H9 (cell line): ENCODE data around the gene MSLN. TPM values are rescaled to one million over a fixed set of nuclear protein-coding genes. Genes with fewer than 3 reads are reported as not detected.

Experiments
- DNase-seq: peaks from one replicate; pipeline ENCODE4 v3.0.0-alpha.2; 2017
- H2AFZ ChIP-seq: one replicate; pipeline ENCODE4 v1.6.1; 2013; ENCODE audit warnings: mild to moderate bottlenecking, low read length, control low read depth, moderate library complexity
- H2AK5ac ChIP-seq: 2 replicates; pipeline ENCODE4 v1.6.1; 2013; ENCODE audit warnings: low read length, control low read depth, mixed read lengths; ENCODE audit not compliant: insufficient read length
- H2BK120ac ChIP-seq: one replicate; pipeline ENCODE4 v1.6.1; 2013; ENCODE audit warnings: low read depth, mild to moderate bottlenecking, low read length, control low read depth, inconsistent platforms; ENCODE audit not compliant: poor library complexity, severe bottlenecking
- H2BK12ac ChIP-seq: 2 replicates; pipeline ENCODE4 v1.6.1; 2013; ENCODE audit warnings: low read length, control low read depth, mixed read lengths, low read depth; ENCODE audit not compliant: insufficient read length
- H2BK15ac ChIP-seq: 2 replicates; pipeline ENCODE4 v1.6.1; 2013; ENCODE audit warnings: low read depth, low read length, control low read depth
- H2BK20ac ChIP-seq: one replicate; pipeline ENCODE4 v1.6.1; 2013; ENCODE audit warnings: low read depth, mild to moderate bottlenecking, low read length, control low read depth, inconsistent platforms; ENCODE audit not compliant: poor library complexity, severe bottlenecking
- H2BK5ac ChIP-seq: 2 replicates; pipeline ENCODE4 v1.6.1; 2013; ENCODE audit warnings: low read length, control low read depth, mixed read lengths; ENCODE audit not compliant: insufficient read length
- H3K14ac ChIP-seq: 2 replicates; pipeline ENCODE4 v1.6.1; 2013; ENCODE audit warnings: low read length, control low read depth; ENCODE audit not compliant: insufficient read depth
- H3K18ac ChIP-seq: 2 replicates; pipeline ENCODE4 v1.6.1; 2013; ENCODE audit warnings: low read depth, mild to moderate bottlenecking, mixed read lengths, low read length, control low read depth; ENCODE audit not compliant: insufficient read length
- H3K23ac ChIP-seq: 2 replicates; pipeline ENCODE4 v1.6.1; 2013; ENCODE audit warnings: low read length, control low read depth, mixed read lengths, low read depth; ENCODE audit not compliant: insufficient read length
- H3K23me2 ChIP-seq: 2 replicates; pipeline ENCODE4 v1.6.1; 2013; ENCODE audit warnings: low read depth, mild to moderate bottlenecking, mixed read lengths, low read length, control low read depth; ENCODE audit not compliant: insufficient read length, poor library complexity, severe bottlenecking
- H3K27ac ChIP-seq: 2 replicates; pipeline ENCODE4 v1.5.1; 2013; ENCODE audit warnings: low read length, control low read depth, mixed read lengths, low read depth; ENCODE audit not compliant: insufficient read length
- H3K27me3 ChIP-seq: 2 replicates; pipeline ENCODE4 v1.6.1; 2013; ENCODE audit warnings: low read length, control low read depth, inconsistent platforms; ENCODE audit not compliant: insufficient read depth
- H3K4ac ChIP-seq: 2 replicates; pipeline ENCODE4 v1.6.1; 2013; ENCODE audit warnings: low read depth, mild to moderate bottlenecking, control low read depth, inconsistent platforms, low read length, moderate library complexity
- H3K4me1 ChIP-seq: 2 replicates; pipeline ENCODE4 v1.6.1; 2013; ENCODE audit warnings: low read length, control low read depth, inconsistent platforms; ENCODE audit not compliant: insufficient read depth
- H3K4me2 ChIP-seq: 2 replicates; pipeline ENCODE4 v1.6.1; 2013; ENCODE audit warnings: low read length, control low read depth, mixed read lengths; ENCODE audit not compliant: insufficient read length, insufficient read depth
- H3K56ac ChIP-seq: 2 replicates; pipeline ENCODE4 v1.6.1; 2013; ENCODE audit warnings: low read depth, mild to moderate bottlenecking, mixed read lengths, low read length, control low read depth; ENCODE audit not compliant: insufficient read length
- H3K79me1 ChIP-seq: 2 replicates; pipeline ENCODE4 v1.6.1; 2013; ENCODE audit warnings: low read depth, mild to moderate bottlenecking, moderate library complexity, low read length, control low read depth, inconsistent platforms; ENCODE audit not compliant: insufficient read depth, poor library complexity, severe bottlenecking
- H3K79me2 ChIP-seq: 2 replicates; pipeline ENCODE4 v1.6.1; 2013; ENCODE audit warnings: low read length, control low read depth, inconsistent platforms; ENCODE audit not compliant: insufficient read depth
- H3K9ac ChIP-seq: 2 replicates; pipeline ENCODE4 v1.6.1; 2013; ENCODE audit warnings: low read length, control low read depth, mixed read lengths; ENCODE audit not compliant: insufficient read length; ENCODE audit errors: extremely low read depth
- H3K9me3 ChIP-seq: one replicate; pipeline ENCODE4 v1.6.1; 2013; ENCODE audit warnings: low read depth, low read length, inconsistent platforms; ENCODE audit not compliant: control insufficient read depth
- H3T11ph ChIP-seq: one replicate; pipeline ENCODE4 v1.6.1; 2013; ENCODE audit warnings: mild to moderate bottlenecking, low read length, control low read depth, inconsistent platforms
- H4K20me1 ChIP-seq: one replicate; pipeline ENCODE4 v1.6.1; 2013; ENCODE audit not compliant: control insufficient read depth, insufficient read length, insufficient read depth
- H4K5ac ChIP-seq: 2 replicates; pipeline ENCODE4 v1.6.1; 2013; ENCODE audit warnings: low read depth, mild to moderate bottlenecking, mixed read lengths, low read length, control low read depth; ENCODE audit not compliant: insufficient read length
- H4K8ac ChIP-seq: replicated peaks from 2 replicates; pipeline ENCODE4 v1.6.1; 2013; ENCODE audit warnings: low read length, control low read depth, mixed read lengths, low read depth; ENCODE audit not compliant: insufficient read length
- H4K91ac ChIP-seq: 2 replicates; pipeline ENCODE4 v1.6.1; 2013; ENCODE audit warnings: low read depth, mild to moderate bottlenecking, moderate library complexity, mixed read lengths, low read length, control low read depth; ENCODE audit not compliant: insufficient read length
- H3K27ac Mint-ChIP-seq, 3 experiments: 2 replicates in 2 of 3; 3 replicates in 1 of 3; pipeline ENCODE4 v1.8.0; 2020 to 2021; ENCODE audit warnings: mixed read lengths in 3 of 3, mild to moderate bottlenecking in 1 of 3, moderate library complexity in 1 of 3
- H3K27me3 Mint-ChIP-seq: 2 replicates; pipeline ENCODE4 v1.8.0; 2021; ENCODE audit warnings: low read depth, mild to moderate bottlenecking, moderate library complexity, mixed read lengths
- H3K36me3 Mint-ChIP-seq, 3 experiments: 2 replicates in 2 of 3; 3 replicates in 1 of 3; pipeline ENCODE4 v1.8.0; 2020 to 2021; ENCODE audit warnings: low read depth in 3 of 3, mixed read lengths in 3 of 3; ENCODE audit not compliant: insufficient read depth in 1 of 3
- H3K4me1 Mint-ChIP-seq, 2 experiments: 2 replicates each; pipeline ENCODE4 v1.8.0; 2020; ENCODE audit warnings: mixed read lengths in 2 of 2
- H3K4me3 Mint-ChIP-seq, 2 experiments: 2 replicates in 1 of 2; 3 replicates in 1 of 2; pipeline ENCODE4 v1.8.0; 2020 to 2021; ENCODE audit warnings: mild to moderate bottlenecking in 2 of 2, mixed read lengths in 2 of 2, moderate library complexity in 1 of 2
- H3K9me3 Mint-ChIP-seq, 2 experiments: 2 replicates in 1 of 2; 3 replicates in 1 of 2; pipeline ENCODE4 v1.8.0; 2020; ENCODE audit warnings: mild to moderate bottlenecking in 2 of 2, mixed read lengths in 2 of 2, moderate library complexity in 1 of 2
- CTCF ChIP-seq: fragments of 200-600 bp; sonication (generic); conservative IDR thresholded peaks from 3 replicates; pipeline ENCODE4 v1.8.0; 2021; ENCODE audit warnings: antibody characterized with exemption, mild to moderate bottlenecking
- whole genome bisulfite sequencing: extraction: QIAGEN DNeasy Blood & Tissue Kit; methylation state at CpG from one replicate; pipeline ENCODE4 v1.1.7; 2013; ENCODE audit warnings: missing lambda C conversion rate, low lambda C conversion rate, mixed read lengths; ENCODE audit not compliant: insufficient read length; ENCODE audit errors: extremely low coverage; 5-methylcytosine and 5-hydroxymethylcytosine counted together
- total RNA-seq: library from RNA; stranded (reverse); gene quantifications from 2 replicates; pipeline ENCODE4 v1.2.1, GENCODE V29; 2021

The MSLN gene
- total RNA-seq, 1 experiment from 2014 or later, result 0.22 TPM

DNA sequence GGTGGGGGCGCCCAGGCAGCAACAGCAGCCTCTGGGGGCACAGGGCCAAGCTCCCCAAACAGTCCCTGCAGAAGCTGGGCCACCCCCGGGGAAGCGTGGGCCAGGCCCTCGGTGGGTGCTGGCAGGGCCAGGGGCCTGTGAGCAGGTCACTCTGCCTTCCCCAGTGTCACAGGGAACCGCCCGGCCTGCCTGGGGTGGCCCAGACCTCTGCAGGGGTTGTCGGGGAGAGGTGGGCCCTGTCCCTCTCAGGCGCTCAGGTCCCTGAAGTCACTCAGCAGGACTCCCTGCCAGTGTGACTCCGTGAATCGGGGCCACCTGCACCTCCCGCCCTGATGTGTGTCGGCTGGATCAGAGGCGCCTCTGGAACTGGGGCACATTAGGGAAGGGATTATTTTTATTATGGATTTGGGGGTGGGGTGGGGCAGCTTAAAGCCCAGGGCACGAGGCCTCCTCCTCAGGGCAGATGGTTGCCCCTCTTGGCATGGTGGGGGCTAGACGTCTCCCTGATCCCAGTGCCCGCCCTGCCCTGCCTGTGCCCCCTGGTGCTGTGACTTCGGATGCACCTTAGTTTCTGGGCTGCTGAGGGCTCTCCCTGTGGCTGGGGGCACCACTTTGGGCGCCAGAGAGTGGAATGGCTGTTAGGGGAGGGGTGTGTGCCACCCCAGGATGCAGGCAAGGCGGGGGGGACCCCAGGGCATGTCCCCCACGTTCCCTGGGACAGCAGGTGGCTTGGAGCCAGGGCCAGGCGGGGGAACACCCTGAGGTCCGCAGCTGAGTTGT, 41.2 kb downstream of the MSLN start:
- no peaks in the 10 kb centered on the region for H3K9me3 ChIP-seq
- H3K14ac ChIP-seq, result no peak overlapping the region
- no peaks in the 10 kb centered on the region for H3K79me2 ChIP-seq
- H3K9ac ChIP-seq, result no peak overlapping the region
- no peak overlapping the region for H4K8ac ChIP-seq
- H3T11ph ChIP-seq, result no peak overlapping the region
- no peaks in the 10 kb centered on the region for H3K4me1 ChIP-seq
- H3K4me1 Mint-ChIP-seq, result no peaks in the 10 kb centered on the region
- H3K79me1 ChIP-seq, result no peaks in the 10 kb centered on the region
- H4K5ac ChIP-seq, result no peak overlapping the region
- peaks cover 0 to 3% of the 10 kb centered on the region in 2 experiments; a peak in 1 of 5 replicates for H3K9me3 Mint-ChIP-seq
- no peak overlapping the region for H3K56ac ChIP-seq
- no peak overlapping the region for H2BK20ac ChIP-seq
- no peak overlapping the region for H3K27ac Mint-ChIP-seq
- H3K23ac ChIP-seq, result no peak overlapping the region
- no peak overlapping the region for H3K4me3 Mint-ChIP-seq
- DNase-seq, result no peak
- no peak overlapping the region for H2AFZ ChIP-seq
- no CpG with 5 or more reads among the region's 22 CpGs for WGBS
- H4K20me1 ChIP-seq, result no peaks in the 10 kb centered on the region
- H4K91ac ChIP-seq, result no peak overlapping the region
- no peak overlapping the region for H3K27ac ChIP-seq
- H3K23me2 ChIP-seq, result peaks cover 4% of the 10 kb centered on the region
- no peak for TF ChIP-seq CTCF
- no peak overlapping the region for H3K18ac ChIP-seq
- H2BK15ac ChIP-seq, result no peak overlapping the region
- H3K27me3 Mint-ChIP-seq, result peaks cover 68% of the 10 kb centered on the region
- H3K27me3 ChIP-seq, result peaks cover 5% of the 10 kb centered on the region; the same call in 1 of the 2 replicates
- no peak overlapping the region for H2AK5ac ChIP-seq
- H3K4ac ChIP-seq, result no peak overlapping the region
- no peak overlapping the region for H2BK120ac ChIP-seq
- H3K36me3 Mint-ChIP-seq, result peaks cover 6 to 17% (median 14%) of the 10 kb centered on the region in 3 experiments; a peak in 6 of 7 replicates
- H3K4me2 ChIP-seq, result no peak overlapping the region
- H2BK5ac ChIP-seq, result no peak overlapping the region
- H2BK12ac ChIP-seq, result no peak overlapping the region
